GM12872 (cell line): ENCODE data around the gene UBE2E1.

ENCODE experiments used
- TF ChIP-seq, protein P1 (sequence below): IDR thresholded peaks from 3 replicates; pipeline ENCODE4 v1.5.1; 2011; ENCODE audit warnings: low read depth, mild to moderate bottlenecking, low read length, moderate library complexity; ENCODE audit not compliant: insufficient read depth

Gene UBE2E1

DNA sequence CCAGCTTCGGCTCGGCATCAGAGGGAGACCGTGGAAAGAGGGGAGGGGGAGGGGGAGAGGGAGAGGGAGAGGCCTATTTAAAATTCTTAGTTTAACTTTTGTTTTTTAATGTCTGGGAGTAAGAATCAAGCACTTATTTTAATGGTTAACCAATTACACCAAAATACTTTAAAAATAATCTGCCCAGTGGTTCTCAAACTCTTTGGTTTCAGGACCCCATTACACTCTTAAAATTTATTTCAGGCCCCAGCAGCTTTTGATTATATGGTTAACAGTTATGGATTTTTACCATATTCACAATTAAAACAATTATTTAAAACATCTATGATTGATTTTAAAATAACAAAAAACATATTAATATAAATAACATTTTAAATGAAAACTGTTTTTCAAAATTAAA, 66.6 kb downstream of the UBE2E1 start:
- TF ChIP-seq, protein P1, sequence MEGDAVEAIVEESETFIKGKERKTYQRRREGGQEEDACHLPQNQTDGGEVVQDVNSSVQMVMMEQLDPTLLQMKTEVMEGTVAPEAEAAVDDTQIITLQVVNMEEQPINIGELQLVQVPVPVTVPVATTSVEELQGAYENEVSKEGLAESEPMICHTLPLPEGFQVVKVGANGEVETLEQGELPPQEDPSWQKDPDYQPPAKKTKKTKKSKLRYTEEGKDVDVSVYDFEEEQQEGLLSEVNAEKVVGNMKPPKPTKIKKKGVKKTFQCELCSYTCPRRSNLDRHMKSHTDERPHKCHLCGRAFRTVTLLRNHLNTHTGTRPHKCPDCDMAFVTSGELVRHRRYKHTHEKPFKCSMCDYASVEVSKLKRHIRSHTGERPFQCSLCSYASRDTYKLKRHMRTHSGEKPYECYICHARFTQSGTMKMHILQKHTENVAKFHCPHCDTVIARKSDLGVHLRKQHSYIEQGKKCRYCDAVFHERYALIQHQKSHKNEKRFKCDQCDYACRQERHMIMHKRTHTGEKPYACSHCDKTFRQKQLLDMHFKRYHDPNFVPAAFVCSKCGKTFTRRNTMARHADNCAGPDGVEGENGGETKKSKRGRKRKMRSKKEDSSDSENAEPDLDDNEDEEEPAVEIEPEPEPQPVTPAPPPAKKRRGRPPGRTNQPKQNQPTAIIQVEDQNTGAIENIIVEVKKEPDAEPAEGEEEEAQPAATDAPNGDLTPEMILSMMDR, result no peak

DNA sequence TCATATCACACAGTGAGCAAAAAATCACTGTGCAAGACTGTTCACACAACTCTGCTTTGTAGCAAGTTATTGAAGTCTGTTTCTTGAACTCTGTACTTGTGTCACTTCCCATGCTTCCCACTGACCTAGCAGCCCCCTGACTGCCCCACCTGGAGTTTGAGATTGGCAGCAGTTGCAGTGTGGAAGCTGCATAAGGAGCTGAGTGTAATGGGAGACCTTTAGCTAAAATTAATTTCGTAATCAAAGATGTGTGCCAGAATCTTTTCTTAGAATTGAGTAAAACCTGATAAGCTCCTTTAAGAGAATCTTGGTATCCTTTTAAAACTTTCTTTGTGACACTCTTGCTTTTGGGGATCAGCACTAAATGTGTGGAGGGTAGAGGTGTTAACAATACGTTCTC, 68.2 kb downstream of the UBE2E1 start:
- TF ChIP-seq, protein P1, result no peak

DNA sequence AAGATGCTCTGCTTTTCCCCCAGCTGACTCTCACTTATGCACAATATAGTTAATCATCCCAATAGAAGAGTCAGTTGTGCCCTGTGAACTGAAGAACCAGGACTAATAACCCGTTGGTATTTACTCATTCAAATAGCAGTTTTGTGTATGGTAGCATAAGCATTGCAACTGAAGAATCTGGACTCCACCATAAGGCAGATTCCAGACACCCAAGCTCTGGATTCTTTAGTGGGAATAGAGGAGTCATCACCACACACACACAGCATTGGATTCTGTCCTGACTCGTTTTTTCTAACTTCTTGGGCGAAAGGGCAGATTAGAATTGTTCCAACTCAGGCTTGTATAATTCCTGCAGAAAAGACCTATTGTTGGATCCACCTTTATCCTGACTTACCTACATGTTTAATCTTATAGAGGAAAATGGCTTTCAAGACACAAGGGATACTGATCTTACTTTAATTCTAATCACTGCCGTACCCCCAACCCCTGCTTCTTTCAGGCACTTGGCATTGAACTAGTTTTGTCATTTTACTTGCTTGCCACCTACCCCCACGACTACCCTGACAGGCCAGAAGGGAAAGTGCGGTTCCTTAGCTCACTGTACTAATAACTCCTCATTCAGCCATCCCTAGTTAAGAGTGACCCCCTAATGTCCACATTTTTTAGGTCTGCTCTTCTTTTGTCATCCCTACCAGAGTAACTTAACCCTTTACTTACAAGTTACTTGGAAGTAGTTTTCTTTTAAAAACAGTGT, 68.8 kb downstream of the UBE2E1 start:
- TF ChIP-seq, protein P1, result no peak

DNA sequence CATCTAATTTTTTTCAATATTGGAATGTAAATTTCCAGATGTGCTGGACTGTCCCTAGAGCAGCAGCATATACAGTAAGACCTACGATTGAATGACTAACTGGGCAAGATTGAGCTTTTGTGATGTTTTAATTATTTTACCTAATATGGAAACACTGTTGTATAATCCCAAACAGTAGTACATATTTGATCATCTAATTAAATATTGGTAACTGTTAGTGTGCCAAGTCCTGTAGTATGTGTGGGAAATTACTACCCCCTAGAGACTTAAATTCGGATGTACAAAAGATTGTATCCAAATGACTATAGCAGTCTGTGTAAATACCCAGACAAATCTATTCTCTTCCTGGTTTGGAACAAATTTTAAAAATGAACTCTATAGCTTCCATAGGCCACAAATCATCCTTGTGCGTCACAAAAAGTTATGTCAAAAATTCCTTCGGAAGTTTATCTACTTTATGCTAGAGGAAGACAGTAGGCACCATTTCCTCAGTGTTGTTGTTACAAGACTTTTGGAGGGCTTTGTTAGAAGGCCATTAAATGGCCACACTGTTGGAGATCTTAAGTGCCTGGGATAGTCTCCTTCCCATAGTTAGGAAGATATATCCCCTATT, 69.5 kb downstream of the UBE2E1 start:
- TF ChIP-seq, protein P1, result no peak

DNA sequence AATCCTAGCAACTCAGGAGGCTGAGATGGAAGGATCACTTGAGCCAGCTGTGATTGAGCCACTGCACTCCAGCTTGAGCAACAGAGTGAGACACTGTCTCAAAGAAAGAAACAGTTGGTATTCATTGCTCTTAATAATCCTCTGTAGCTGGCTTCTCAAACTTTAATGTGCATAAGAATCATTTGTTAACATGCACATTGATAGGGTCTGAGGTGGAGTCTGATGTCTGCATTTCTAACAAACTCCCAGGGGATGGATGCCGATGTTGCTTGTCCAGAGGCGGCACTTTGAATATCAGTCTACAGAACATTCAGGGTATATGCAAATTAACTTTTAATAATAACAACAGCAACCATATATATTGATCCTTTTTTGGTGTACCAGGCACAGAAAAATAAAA, 71.2 kb downstream of the UBE2E1 start:
- TF ChIP-seq, protein P1, result no peak

DNA sequence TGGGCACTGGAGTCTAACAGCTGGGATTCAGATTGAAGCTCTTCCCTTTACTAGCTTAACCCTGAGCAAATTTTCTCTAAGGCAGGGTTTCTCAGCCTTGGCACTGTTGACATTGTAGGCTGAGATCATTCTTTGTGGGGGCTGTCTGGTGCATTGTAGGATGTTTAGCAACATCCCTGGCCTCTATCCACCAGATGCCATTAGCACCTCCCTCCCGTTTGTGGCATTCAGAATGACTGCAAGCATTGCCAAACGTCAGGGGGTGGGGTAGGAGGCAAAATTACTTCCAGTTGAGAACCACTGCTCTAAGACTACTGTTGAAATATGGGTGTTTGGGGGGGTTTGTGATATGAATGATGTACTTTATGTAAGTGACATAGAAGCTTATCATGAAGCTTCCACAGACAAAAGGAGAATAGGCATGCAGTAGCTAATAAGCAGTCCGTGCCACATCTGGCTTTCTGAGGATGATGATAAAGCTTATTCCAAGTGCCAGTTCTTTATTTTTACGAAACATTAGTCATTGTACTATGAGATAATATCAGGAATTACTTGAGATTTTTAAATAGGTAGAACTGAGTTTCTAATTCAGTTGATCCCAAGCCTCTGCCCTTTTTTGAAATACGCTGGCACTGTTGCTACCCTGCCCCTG, 71.7 kb downstream of the UBE2E1 start:
- TF ChIP-seq, protein P1, result no peak

DNA sequence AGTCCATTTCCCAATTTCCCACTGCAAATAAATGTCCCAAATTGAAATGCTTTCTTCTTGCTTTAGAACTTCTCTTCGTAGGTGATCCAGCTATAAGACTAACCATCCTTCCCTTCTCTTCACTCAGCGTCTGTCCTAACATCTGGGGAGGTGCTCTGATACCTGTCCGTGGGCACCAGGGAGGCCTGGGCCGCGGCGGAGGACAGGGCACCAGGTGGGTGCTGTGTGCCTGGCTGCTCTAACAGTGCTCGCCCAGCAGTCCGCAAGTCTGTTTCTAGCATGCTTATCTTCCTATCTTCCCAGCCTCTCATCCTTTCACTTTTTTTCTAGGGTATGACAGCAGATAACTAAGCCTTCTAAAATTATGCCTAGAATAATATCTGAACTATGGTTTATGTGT, 73.7 kb downstream of the UBE2E1 start:
- TF ChIP-seq, protein P1, result no peak
